K562 (cell line): ENCODE measurements around the gene RAI1. TPM values are rescaled to one million over a fixed set of nuclear protein-coding genes. Genes with fewer than 3 reads are reported as not detected.

Experiments
- CHCHD3 ChIP-seq: fragments of 250-450 bp; sonication (Bioruptor Pico); IDR thresholded peaks from 2 replicates; pipeline ENCODE4 v2.1.2; 2022; ENCODE audit warnings: mild to moderate bottlenecking
- GATA2 ChIP-seq: sonication (generic); formaldehyde crosslinking; IDR thresholded peaks from 2 replicates; pipeline ENCODE4 v1.4.0; 2020; ENCODE audit warnings: mild to moderate bottlenecking, missing genetic modification reagents
- HLTF ChIP-seq: fragments of 450-650 bp; IDR thresholded peaks from 2 replicates; pipeline ENCODE4 v1.6.1; 2016
- RNF2 ChIP-seq: sonication (generic); IDR thresholded peaks from 2 replicates; pipeline ENCODE4 v1.6.1; 2016
- SLC30A9 ChIP-seq: fragments of 250-450 bp; sonication (Bioruptor Pico); IDR thresholded peaks from 2 replicates; pipeline ENCODE4 v1.8.0; 2022; ENCODE audit warnings: mild to moderate bottlenecking, moderate library complexity
- ZNF3 ChIP-seq: fragments of 250-450 bp; sonication (Bioruptor Pico); IDR thresholded peaks from 2 replicates; pipeline ENCODE4 v1.5.0; 2021; ENCODE audit warnings: mild to moderate bottlenecking, moderate library complexity
- ZNF780A ChIP-seq: fragments of 250-450 bp; sonication (Bioruptor Pico); IDR thresholded peaks from 2 replicates; pipeline ENCODE4 v1.5.0; 2021; ENCODE audit warnings: mild to moderate bottlenecking
- polyA plus RNA-seq, 8 experiments: library from polyadenylated mRNA; depleted of rRNA in 4 of 8; stranded (reverse) in 5 of 8; unstranded in 3 of 8; fragments of >200 nt; fragmentation: Nextera tagmentation in 2 of 8; fragmentation: Illumina TruSeq in 1 of 8; extraction: Ambion mirVana in 2 of 8; extraction: Trizol in 1 of 8; gene quantifications; 2 replicates each; pipeline versions ENCODE4 v1.2.1 to v1.2.3, GENCODE V29; 2011 to 2014; ENCODE audit warnings: inconsistent platforms in 1 of 8, missing spikeins in 1 of 8
- total RNA-seq, 7 experiments: library from RNA; depleted of rRNA in 6 of 7; stranded (reverse); fragments of >200 nt in 6 of 7; fragmentation: Illumina TruSeq in 2 of 7; extraction: Trizol in 2 of 7; gene quantifications; 2 replicates each; pipeline versions ENCODE4 v1.2.1 to v1.2.3, GENCODE V29; 2011 to 2021; ENCODE audit warnings: low replicate concordance in 1 of 7
- TF ChIP-seq, protein P1 (sequence below): fragments of 450-650 bp; IDR thresholded peaks from 2 replicates; pipeline ENCODE4 v1.6.1; 2018; ENCODE audit warnings: mild to moderate bottlenecking, low read depth; ENCODE audit not compliant: partially characterized antibody
- TF ChIP-seq, protein P2 (sequence below), 2 experiments: fragments of 450-650 bp; IDR thresholded peaks; 2 replicates each; pipeline ENCODE4 v1.6.1; 2016; ENCODE audit warnings: mild to moderate bottlenecking in 2 of 2, borderline replicate concordance in 1 of 2, low read depth in 1 of 2, moderate library complexity in 1 of 2

RAI1 gene
- total and polyA plus RNA-seq, 9 of the 15 experiments (the other 6 are each of a cell fraction or from before 2014, with no cell fraction given), result 0.68 to 19.9 (median 5.5) TPM

DNA sequence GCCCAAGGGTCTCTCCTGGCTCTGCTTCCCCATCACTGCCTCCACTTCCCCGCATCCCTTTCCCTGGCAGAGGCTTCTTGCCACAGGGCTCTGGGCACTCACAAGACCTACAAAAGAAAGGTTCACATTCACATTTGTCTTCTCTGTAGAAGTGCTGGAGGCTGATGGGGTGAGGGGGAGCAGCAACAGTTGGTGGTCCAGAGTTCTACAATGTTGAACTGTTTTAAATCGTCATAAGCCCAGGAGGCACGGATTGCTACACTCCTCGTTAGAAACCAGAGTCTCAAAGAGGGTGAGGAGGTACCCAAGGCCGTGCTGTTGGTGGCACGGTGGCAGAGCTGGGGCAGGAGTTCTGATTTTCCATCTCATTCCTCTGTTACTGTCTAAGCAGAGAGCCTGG, 5.8 kb upstream of the RAI1 start (continued):
- TF ChIP-seq HLTF (no peak), ZNF780A (CRISPR knock-in tag) (no peak), SLC30A9 (no peak), ZNF3 (no peak), RNF2 (no peak), GATA2 (CRISPR knock-in tag) (no peak), CHCHD3 (no peak)
- TF ChIP-seq, protein P1, sequence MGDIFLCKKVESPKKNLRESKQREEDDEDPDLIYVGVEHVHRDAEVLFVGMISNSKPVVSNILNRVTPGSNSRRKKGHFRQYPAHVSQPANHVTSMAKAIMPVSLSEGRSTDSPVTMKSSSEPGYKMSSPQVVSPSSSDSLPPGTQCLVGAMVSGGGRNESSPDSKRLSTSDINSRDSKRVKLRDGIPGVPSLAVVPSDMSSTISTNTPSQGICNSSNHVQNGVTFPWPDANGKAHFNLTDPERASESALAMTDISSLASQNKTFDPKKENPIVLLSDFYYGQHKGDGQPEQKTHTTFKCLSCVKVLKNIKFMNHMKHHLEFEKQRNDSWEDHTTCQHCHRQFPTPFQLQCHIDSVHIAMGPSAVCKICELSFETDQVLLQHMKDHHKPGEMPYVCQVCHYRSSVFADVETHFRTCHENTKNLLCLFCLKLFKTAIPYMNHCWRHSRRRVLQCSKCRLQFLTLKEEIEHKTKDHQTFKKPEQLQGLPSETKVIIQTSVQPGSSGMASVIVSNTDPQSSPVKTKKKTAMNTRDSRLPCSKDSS, result no peak
- TF ChIP-seq, protein P2, sequence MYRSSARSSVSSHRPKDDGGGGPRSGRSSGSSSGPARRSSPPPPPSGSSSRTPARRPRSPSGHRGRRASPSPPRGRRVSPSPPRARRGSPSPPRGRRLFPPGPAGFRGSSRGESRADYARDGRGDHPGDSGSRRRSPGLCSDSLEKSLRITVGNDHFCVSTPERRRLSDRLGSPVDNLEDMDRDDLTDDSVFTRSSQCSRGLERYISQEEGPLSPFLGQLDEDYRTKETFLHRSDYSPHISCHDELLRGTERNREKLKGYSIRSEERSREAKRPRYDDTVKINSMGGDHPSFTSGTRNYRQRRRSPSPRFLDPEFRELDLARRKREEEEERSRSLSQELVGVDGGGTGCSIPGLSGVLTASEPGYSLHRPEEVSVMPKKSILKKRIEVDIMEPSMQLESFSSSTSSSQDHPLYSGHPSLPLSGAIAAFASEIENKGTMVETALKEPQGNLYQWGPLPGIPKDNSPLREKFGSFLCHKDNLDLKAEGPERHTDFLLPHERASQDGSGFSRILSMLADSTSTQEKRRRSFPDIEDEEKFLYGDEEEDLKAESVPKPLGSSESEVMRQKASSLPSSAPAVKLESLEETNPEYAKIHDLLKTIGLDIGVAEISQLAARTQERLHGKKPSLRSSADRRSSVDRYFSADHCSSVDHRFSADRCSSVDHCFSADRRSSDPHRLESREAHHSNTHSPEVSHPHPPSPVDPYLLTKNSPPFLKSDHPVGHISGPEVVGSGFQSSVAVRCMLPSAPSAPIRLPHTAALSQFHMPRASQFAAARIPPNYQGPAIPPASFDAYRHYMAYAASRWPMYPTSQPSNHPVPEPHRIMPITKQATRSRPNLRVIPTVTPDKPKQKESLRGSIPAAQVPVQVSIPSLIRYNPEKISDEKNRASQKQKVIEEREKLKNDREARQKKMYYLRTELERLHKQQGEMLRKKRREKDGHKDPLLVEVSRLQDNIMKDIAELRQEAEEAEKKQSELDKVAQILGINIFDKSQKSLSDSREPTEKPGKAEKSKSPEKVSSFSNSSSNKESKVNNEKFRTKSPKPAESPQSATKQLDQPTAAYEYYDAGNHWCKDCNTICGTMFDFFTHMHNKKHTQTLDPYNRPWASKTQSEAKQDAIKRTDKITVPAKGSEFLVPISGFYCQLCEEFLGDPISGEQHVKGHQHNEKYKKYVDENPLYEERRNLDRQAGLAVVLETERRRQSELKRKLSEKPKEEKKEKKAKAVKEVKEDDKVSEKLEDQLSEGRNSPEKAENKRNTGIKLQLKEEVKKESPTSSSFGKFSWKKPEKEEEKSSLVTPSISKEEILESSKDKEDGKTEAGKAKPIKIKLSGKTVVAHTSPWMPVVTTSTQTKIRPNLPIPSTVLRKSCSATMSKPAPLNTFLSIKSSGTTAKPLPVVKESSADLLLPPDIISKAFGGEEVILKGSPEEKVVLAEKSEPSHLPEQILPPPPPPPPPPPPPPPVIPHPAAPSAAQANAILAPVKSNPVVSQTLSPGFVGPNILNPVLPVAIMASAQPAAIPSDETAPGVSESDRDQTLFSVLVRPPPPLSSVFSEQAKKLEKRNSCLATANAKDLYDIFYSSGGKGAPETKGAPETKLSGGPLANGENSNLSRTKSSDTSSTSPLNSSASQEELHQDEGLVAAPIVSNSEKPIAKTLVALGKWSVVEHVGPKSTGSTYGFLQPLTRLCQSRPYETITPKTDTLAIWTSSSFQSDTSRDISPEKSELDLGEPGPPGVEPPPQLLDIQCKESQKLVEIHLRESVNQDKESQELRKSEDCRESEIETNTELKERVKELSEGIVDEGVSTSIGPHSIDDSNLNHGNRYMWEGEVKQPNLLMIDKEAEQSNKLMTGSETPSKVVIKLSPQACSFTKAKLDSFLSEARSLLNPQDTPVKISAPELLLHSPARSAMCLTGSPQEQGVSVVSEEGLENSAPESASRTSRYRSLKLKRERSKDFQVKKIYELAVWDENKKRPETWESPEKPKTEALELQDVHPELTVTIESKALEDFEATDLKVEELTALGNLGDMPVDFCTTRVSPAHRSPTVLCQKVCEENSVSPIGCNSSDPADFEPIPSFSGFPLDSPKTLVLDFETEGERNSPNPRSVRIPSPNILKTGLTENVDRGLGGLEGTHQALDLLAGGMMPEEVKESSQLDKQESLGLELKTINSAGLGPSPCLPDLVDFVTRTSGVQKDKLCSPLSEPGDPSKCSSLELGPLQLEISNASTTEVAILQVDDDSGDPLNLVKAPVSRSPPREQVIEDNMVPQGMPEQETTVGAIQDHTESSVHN (IDR thresholded peaks at IDR 0.05; ENCODE audit: borderline replicate concordance in 1 of 2, low read depth in 1 of 2), result no peak
